SK-N-SH treated with all-trans-retinoic acid at 6 μM for 48 hours (cell line): ENCODE data around the gene B3GNT9.

Experiments
- ATAC-seq: fragments of 200-7000 bp; cut with Tn5 transposase; 3 replicates; pipeline ENCODE4 v1.9.1; 2020; ENCODE audit warnings: mild to moderate bottlenecking, moderate library complexity
- ARNTL ChIP-seq: fragments of 450-650 bp; formaldehyde crosslinking; IDR thresholded peaks from 2 replicates; pipeline ENCODE4 v1.5.0; 2020; ENCODE audit warnings: low read depth, mild to moderate bottlenecking, moderate library complexity, borderline replicate concordance
- CREB5 ChIP-seq: fragments of 250-450 bp; sonication (Bioruptor Pico); IDR thresholded peaks from 2 replicates; pipeline ENCODE4 v1.5.1; 2020; ENCODE audit warnings: low read depth, mild to moderate bottlenecking, moderate library complexity
- CSDC2 ChIP-seq: fragments of 250-450 bp; sonication (Bioruptor Pico); IDR thresholded peaks from 2 replicates; pipeline ENCODE4 v1.5.0; 2020; ENCODE audit warnings: mild to moderate bottlenecking, moderate library complexity
- ESRRG ChIP-seq: fragments of 250-450 bp; sonication (Bioruptor Pico); IDR thresholded peaks from 2 replicates; pipeline ENCODE4 v1.6.1; 2021; ENCODE audit warnings: mild to moderate bottlenecking
- GLIS3 ChIP-seq: fragments of 250-450 bp; sonication (Bioruptor Pico); IDR thresholded peaks from 2 replicates; pipeline ENCODE4 v1.5.0; 2020; ENCODE audit warnings: mild to moderate bottlenecking, moderate library complexity
- ISL1 ChIP-seq: fragments of 250-450 bp; sonication (Bioruptor Pico); IDR thresholded peaks from 2 replicates; pipeline ENCODE4 v2.1.2; 2022; ENCODE audit warnings: mild to moderate bottlenecking, moderate library complexity
- OSR1 ChIP-seq: fragments of 250-450 bp; sonication (Bioruptor Pico); IDR thresholded peaks from 2 replicates; pipeline ENCODE4 v1.8.0; 2022; ENCODE audit warnings: moderate library complexity, mild to moderate bottlenecking, inconsistent platforms
- PATZ1 ChIP-seq: fragments of 250-450 bp; sonication (Bioruptor Pico); IDR thresholded peaks from 2 replicates; pipeline ENCODE4 v1.8.0; 2020; ENCODE audit warnings: mild to moderate bottlenecking, moderate library complexity, borderline replicate concordance
- RARB ChIP-seq: fragments of 250-450 bp; sonication (Bioruptor Pico); IDR thresholded peaks from 2 replicates; pipeline ENCODE4 v1.8.0; 2021; ENCODE audit warnings: mild to moderate bottlenecking, moderate library complexity
- SNAI2 ChIP-seq: fragments of 250-450 bp; sonication (Bioruptor Pico); IDR thresholded peaks from 2 replicates; pipeline ENCODE4 v1.5.0; 2020; ENCODE audit warnings: mild to moderate bottlenecking, moderate library complexity
- TCF4 ChIP-seq: fragments of 250-450 bp; sonication (Bioruptor Pico); IDR thresholded peaks from 2 replicates; pipeline ENCODE4 v1.8.0; 2021; ENCODE audit warnings: mild to moderate bottlenecking, moderate library complexity, borderline replicate concordance
- TOX ChIP-seq: fragments of 250-450 bp; sonication (Bioruptor Pico); IDR thresholded peaks from 2 replicates; pipeline ENCODE4 v1.8.0; 2021; ENCODE audit warnings: mild to moderate bottlenecking, moderate library complexity, borderline replicate concordance
- TSHZ2 ChIP-seq: fragments of 250-450 bp; sonication (Bioruptor Pico); IDR thresholded peaks from 2 replicates; pipeline ENCODE4 v1.5.0; 2020; ENCODE audit warnings: mild to moderate bottlenecking, moderate library complexity
- ZC3H10 ChIP-seq: fragments of 250-450 bp; sonication (Bioruptor Pico); IDR thresholded peaks from 2 replicates; pipeline ENCODE4 v1.5.1; 2021; ENCODE audit warnings: mild to moderate bottlenecking, moderate library complexity
- ZFP3 ChIP-seq: fragments of 250-450 bp; sonication (Bioruptor Pico); IDR thresholded peaks from 2 replicates; pipeline ENCODE4 v1.5.0; 2020; ENCODE audit warnings: mild to moderate bottlenecking, moderate library complexity
- ZFP30 ChIP-seq: fragments of 450-650 bp; formaldehyde crosslinking; IDR thresholded peaks from 2 replicates; pipeline ENCODE4 v1.5.0; 2022; ENCODE audit warnings: mild to moderate bottlenecking, moderate library complexity
- ZNF565 ChIP-seq: fragments of 450-650 bp; formaldehyde crosslinking; conservative IDR thresholded peaks from 2 replicates; pipeline ENCODE4 v1.5.0; 2020; ENCODE audit warnings: low read depth, mild to moderate bottlenecking, moderate library complexity
- ZNF70 ChIP-seq: fragments of 450-650 bp; formaldehyde crosslinking; IDR thresholded peaks from 2 replicates; pipeline ENCODE4 v1.5.0; 2020; ENCODE audit warnings: mild to moderate bottlenecking, moderate library complexity
- ZNF8 ChIP-seq: fragments of 450-650 bp; formaldehyde crosslinking; IDR thresholded peaks from 2 replicates; pipeline ENCODE4 v1.5.0; 2020; ENCODE audit warnings: mild to moderate bottlenecking, moderate library complexity
- TF ChIP-seq, protein P1 (sequence below): fragments of 250-450 bp; sonication (Bioruptor Pico); IDR thresholded peaks from 2 replicates; pipeline ENCODE4 v1.8.0; 2021; ENCODE audit warnings: low read depth, mild to moderate bottlenecking, moderate library complexity, borderline replicate concordance

The B3GNT9 gene

GRCh38 chr16:67154578-67155294, 3.9 kb upstream of the B3GNT9 start:
- ATAC-seq = no peak
- TF ChIP-seq RARB (no peak), ARNTL (CRISPR knock-in tag) (no peak), OSR1 (CRISPR knock-in tag) (no peak), PATZ1 (CRISPR knock-in tag) (no peak), ZFP3 (no peak), CSDC2 (CRISPR knock-in tag) (no peak), CREB5 (CRISPR knock-in tag) (no peak), SNAI2 (CRISPR knock-in tag) (no peak), ZFP30 (CRISPR knock-in tag) (no peak), ESRRG (CRISPR knock-in tag) (no peak), TSHZ2 (CRISPR knock-in tag) (no peak), ZNF565 (CRISPR knock-in tag) (no peak), ZNF70 (CRISPR knock-in tag) (no peak)
- TF ChIP-seq, protein P1, sequence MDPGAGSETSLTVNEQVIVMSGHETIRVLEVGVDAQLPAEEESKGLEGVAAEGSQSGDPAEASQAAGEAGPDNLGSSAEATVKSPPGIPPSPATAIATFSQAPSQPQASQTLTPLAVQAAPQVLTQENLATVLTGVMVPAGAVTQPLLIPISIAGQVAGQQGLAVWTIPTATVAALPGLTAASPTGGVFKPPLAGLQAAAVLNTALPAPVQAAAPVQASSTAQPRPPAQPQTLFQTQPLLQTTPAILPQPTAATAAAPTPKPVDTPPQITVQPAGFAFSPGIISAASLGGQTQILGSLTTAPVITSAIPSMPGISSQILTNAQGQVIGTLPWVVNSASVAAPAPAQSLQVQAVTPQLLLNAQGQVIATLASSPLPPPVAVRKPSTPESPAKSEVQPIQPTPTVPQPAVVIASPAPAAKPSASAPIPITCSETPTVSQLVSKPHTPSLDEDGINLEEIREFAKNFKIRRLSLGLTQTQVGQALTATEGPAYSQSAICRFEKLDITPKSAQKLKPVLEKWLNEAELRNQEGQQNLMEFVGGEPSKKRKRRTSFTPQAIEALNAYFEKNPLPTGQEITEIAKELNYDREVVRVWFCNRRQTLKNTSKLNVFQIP (CRISPR knock-in tag) = no peak

DNA sequence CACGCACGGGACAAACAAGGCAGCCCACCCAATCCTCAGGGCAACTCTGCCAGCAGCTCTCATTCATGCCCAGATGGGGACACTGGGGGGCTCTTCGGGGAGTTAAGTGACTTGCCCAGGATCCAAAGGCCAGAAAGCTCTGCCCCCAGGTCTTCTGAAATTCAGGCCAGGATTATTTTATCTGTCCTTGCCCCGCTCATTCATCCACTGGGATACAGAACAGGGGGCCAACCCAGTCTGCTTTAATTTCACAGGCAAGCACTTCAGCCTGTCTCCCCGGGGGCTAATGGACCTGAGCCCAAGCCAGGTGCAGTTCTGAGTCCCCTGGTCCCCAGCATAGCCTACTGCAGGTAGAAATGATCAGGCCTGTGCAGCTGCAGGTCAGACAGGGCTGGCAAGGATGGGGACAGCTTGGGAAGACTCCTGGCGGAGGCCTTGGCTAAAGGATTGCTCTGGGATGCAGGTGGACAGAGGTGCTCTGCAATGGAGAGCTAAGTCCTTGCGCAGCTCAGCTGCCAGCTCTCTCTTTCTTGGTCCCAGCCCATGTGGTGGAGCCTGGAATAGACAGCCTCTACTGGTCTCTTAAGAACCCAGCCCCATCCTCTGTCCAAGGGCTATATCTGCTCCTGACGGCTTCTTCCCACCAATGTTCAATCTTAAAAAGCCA, 766 bp upstream of the B3GNT9 start:
- no peak for TF ChIP-seq TOX (CRISPR knock-in tag)
- TF ChIP-seq ZFP30 (CRISPR knock-in tag) = no peak
- no peak for TF ChIP-seq TCF4 (CRISPR knock-in tag)
- TF ChIP-seq PATZ1 (CRISPR knock-in tag) = no peak
- TF ChIP-seq ESRRG (CRISPR knock-in tag) = no peak
- TF ChIP-seq ARNTL (CRISPR knock-in tag) = no peak
- no peak for TF ChIP-seq ZC3H10
- TF ChIP-seq TSHZ2 (CRISPR knock-in tag) = no peak
- TF ChIP-seq CSDC2 (CRISPR knock-in tag) = no peak
- TF ChIP-seq SNAI2 (CRISPR knock-in tag) = no peak
- no peak for TF ChIP-seq CREB5 (CRISPR knock-in tag)
- no peak for TF ChIP-seq ZNF565 (CRISPR knock-in tag)
- TF ChIP-seq RARB = no peak
- TF ChIP-seq ZNF70 (CRISPR knock-in tag) = no peak
- TF ChIP-seq GLIS3 (CRISPR knock-in tag) = no peak
- TF ChIP-seq ZNF8 (CRISPR knock-in tag) = no peak
- no peak for TF ChIP-seq ISL1

More for the DNA sequence above, 766 bp upstream of the B3GNT9 start:
- ATAC-seq = 0 out of 3 replicates have a peak, but pooled peaks have one; percentile 1
